Measurements from ENCODE around the gene TPP2.

Gene TPP2

DNA sequence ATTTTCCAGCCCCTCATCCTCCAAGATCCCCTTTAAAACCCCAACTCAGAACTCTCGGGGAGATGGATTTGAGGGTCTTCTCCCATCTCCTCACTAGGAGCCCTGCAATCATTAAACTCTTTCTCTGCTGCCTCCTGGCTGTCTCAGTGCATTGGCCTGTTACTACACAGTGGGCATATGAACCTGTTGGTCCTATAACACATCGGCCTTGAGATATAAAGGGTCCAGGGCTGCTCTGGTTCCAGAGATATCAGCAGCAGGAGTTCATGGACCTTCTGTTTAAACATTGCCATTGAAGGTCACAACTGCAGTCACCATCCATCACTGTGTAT lies 101.8 kb downstream of the TPP2 start:
- peaks cover 3% of the 10 kb centered on the region for H3K9me3 ChIP-seq
- H3K27me3 ChIP-seq: no peaks in the 10 kb centered on the region; the same call in 1 of the 2 replicates
- DNase-seq: no peak
- TF ChIP-seq, protein P1, sequence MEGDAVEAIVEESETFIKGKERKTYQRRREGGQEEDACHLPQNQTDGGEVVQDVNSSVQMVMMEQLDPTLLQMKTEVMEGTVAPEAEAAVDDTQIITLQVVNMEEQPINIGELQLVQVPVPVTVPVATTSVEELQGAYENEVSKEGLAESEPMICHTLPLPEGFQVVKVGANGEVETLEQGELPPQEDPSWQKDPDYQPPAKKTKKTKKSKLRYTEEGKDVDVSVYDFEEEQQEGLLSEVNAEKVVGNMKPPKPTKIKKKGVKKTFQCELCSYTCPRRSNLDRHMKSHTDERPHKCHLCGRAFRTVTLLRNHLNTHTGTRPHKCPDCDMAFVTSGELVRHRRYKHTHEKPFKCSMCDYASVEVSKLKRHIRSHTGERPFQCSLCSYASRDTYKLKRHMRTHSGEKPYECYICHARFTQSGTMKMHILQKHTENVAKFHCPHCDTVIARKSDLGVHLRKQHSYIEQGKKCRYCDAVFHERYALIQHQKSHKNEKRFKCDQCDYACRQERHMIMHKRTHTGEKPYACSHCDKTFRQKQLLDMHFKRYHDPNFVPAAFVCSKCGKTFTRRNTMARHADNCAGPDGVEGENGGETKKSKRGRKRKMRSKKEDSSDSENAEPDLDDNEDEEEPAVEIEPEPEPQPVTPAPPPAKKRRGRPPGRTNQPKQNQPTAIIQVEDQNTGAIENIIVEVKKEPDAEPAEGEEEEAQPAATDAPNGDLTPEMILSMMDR (IDR thresholded peaks at IDR 0.05; ENCODE audit: low read depth, low read length): no peak
- H3K4me3 ChIP-seq (ENCODE audit: low read depth, low read length): no peak overlapping the region
- H3K36me3 ChIP-seq: no peaks in the 10 kb centered on the region
- H3K4me1 ChIP-seq: no peaks in the 10 kb centered on the region

DNA sequence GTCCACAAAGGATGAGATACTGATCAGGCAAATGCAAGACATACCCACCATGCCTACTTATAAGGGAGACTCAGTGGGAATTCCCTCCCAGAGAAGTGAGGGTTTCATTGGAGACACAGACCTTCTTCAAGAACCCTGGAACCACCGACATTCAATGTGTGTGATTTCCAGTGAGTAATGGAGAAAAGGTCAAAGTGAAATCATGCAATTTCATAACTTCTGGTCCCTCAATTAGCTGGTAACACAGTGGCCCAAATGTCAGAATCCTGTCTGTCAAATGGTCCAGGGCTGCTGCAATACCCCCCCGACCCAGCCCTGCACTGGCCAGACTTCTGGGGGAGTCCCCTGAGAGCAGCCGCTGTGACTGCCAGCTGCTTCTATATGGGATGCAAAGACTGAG lies 102.7 kb downstream of the TPP2 start:
- TF ChIP-seq, protein P1 (IDR thresholded peaks at IDR 0.05; ENCODE audit: low read depth, low read length): no peak
- H3K4me1 ChIP-seq: no peaks in the 10 kb centered on the region

GRCh38 chr13:102700088-102701031 lies 103.6 kb downstream of the TPP2 start:
- Histone ChIP-seq H3K36me3 (no peaks in the 10 kb centered on the region), H3K9me3 (peaks cover 3% of the 10 kb centered on the region), H3K27me3 (no peaks in the 10 kb centered on the region; the same call in 1 of the 2 replicates), H3K4me3 (ENCODE audit: low read depth, low read length) (no peak overlapping the region), H3K4me1 (no peaks in the 10 kb centered on the region)
- TF ChIP-seq, protein P1 (IDR thresholded peaks at IDR 0.05; ENCODE audit: low read depth, low read length): no peak
- DNase-seq: no peak

More for the DNA sequence above, 102.7 kb downstream of the TPP2 start:
- Histone ChIP-seq H3K27me3 (no peaks in the 10 kb centered on the region; the same call in 1 of the 2 replicates), H3K36me3 (no peaks in the 10 kb centered on the region), H3K9me3 (peaks cover 3% of the 10 kb centered on the region), H3K4me3 (ENCODE audit: low read depth, low read length) (no peak overlapping the region)
- DNase-seq: no peak

GRCh38 chr13:102701331-102701730 lies 104.5 kb downstream of the TPP2 start:
- H3K9me3 ChIP-seq: peaks cover 3% of the 10 kb centered on the region
- no peak for DNase-seq
- H3K4me3 ChIP-seq (ENCODE audit: low read depth, low read length): no peak overlapping the region
- no peaks in the 10 kb centered on the region for H3K27me3 ChIP-seq
- TF ChIP-seq, protein P1 (IDR thresholded peaks at IDR 0.05; ENCODE audit: low read depth, low read length): no peak
- H3K4me1 ChIP-seq: no peaks in the 10 kb centered on the region
- H3K36me3 ChIP-seq: no peaks in the 10 kb centered on the region

- H3K36me3 ChIP-seq: no peaks in the 10 kb centered on the region
- DNase-seq: no peak
- peaks cover 3% of the 10 kb centered on the region for H3K9me3 ChIP-seq
- TF ChIP-seq, protein P1 (IDR thresholded peaks at IDR 0.05; ENCODE audit: low read depth, low read length): no peak
- H3K4me1 ChIP-seq: no peaks in the 10 kb centered on the region
- H3K4me3 ChIP-seq (ENCODE audit: low read depth, low read length): no peak overlapping the region
- H3K27me3 ChIP-seq: no peaks in the 10 kb centered on the region
Measured at GRCh38 chr13:102702965-102703725, 106.4 kb downstream of the TPP2 start.

- Histone ChIP-seq H3K27me3 (no peaks in the 10 kb centered on the region), H3K4me1 (no peaks in the 10 kb centered on the region), H3K9me3 (peaks cover under 1% of the 10 kb centered on the region), H3K4me3 (ENCODE audit: low read depth, low read length) (no peak overlapping the region), H3K36me3 (no peaks in the 10 kb centered on the region)
- TF ChIP-seq, protein P1 (IDR thresholded peaks at IDR 0.05; ENCODE audit: low read depth, low read length): no peak
- no peak for DNase-seq
Measured at GRCh38 chr13:102703726-102704035, 106.9 kb downstream of the TPP2 start.
